T-cell (primary cell): Measurements from ENCODE around the gene FBXL2. TPM values are rescaled to one million over a fixed set of nuclear protein-coding genes. Genes with fewer than 3 reads are reported as not detected.
A peak's percentile ranks its signal among the peaks of the same experiment; 100 is the strongest.

Experiments
- ATAC-seq, 4 experiments: fragments of 200-7000 bp in 3 of 4; fragments of 150-1000 bp in 1 of 4; cut with Tn5 transposase; replicated peaks in 1 of 4; 1 replicate in 3 of 4; 2 replicates in 1 of 4; pipeline ENCODE4 v1.10.0; 2021; ENCODE audit warnings: moderate library complexity in 3 of 4, mild to moderate bottlenecking in 2 of 4, moderate number of reproducible peaks in 1 of 4
- CTCF ChIA-PET, 2 donors: fragments of 300-600 bp; sonication (Branson Sonifier 250); formaldehyde crosslinking; loops; one replicate each; lab custom pipeline; 2022; ENCODE audit warnings: antibody characterized with exemption in 2 of 2; lab: Charles Lee
- POLR2A ChIA-PET, 2 donors: fragments of 300-600 bp; sonication (Branson Sonifier 250); formaldehyde crosslinking; loops; one replicate each; lab custom pipeline; 2022; ENCODE audit warnings: antibody characterized with exemption in 2 of 2; lab: Charles Lee
- DNase-seq, 35 experiments: peaks; one replicate each; pipeline versions ENCODE4 v3.0.0 to v3.0.0-alpha.2; 2013 to 2023
- H3K27ac ChIP-seq: one replicate; pipeline ENCODE4 v1.5.1; 2013; ENCODE audit warnings: low read length
- H3K27me3 ChIP-seq, 2 experiments: replicated peaks in 1 of 2; 1 replicate in 1 of 2; 2 replicates in 1 of 2; pipeline versions ENCODE4 v1.6.1 to v1.7.0; 2013; ENCODE audit warnings: low read length in 1 of 2, mixed read lengths in 1 of 2; ENCODE audit not compliant: control insufficient read depth in 2 of 2, insufficient read depth in 2 of 2; ENCODE audit errors: extremely low read depth in 1 of 2
- H3K36me3 ChIP-seq, 2 donors: 1 replicate in 1 of 2; 2 replicates in 1 of 2; pipeline versions ENCODE4 v1.6.1 to v1.7.0; 2013; ENCODE audit warnings: low read length in 1 of 2; ENCODE audit not compliant: control insufficient read depth in 2 of 2, insufficient read depth in 1 of 2; ENCODE audit errors: extremely low read depth in 1 of 2
- H3K4me1 ChIP-seq, 2 experiments: 1 replicate in 1 of 2; 2 replicates in 1 of 2; pipeline versions ENCODE4 v1.6.1 to v1.7.0; 2013; ENCODE audit warnings: low read length in 2 of 2, mixed read lengths in 1 of 2; ENCODE audit not compliant: insufficient read depth in 2 of 2, control insufficient read depth in 1 of 2; ENCODE audit errors: extremely low read depth in 1 of 2
- H3K4me3 ChIP-seq, 2 donors: 1 replicate in 1 of 2; 2 replicates in 1 of 2; pipeline versions ENCODE4 v1.5.1 to v1.7.0; 2013; ENCODE audit warnings: mild to moderate bottlenecking in 2 of 2, low read length in 1 of 2, moderate library complexity in 1 of 2; ENCODE audit not compliant: control insufficient read depth in 1 of 2; ENCODE audit errors: extremely low read depth in 1 of 2
- H3K9me3 ChIP-seq: 2 replicates; pipeline ENCODE4 v1.7.0; 2013
- H3K27ac Mint-ChIP-seq, 2 donors: one replicate each; pipeline ENCODE4 v1.8.0; 2020 to 2021; ENCODE audit warnings: mild to moderate bottlenecking in 2 of 2, mixed read lengths in 2 of 2
- H3K27me3 Mint-ChIP-seq, 2 donors: one replicate each; pipeline ENCODE4 v1.8.0; 2021 to 2022; ENCODE audit warnings: mixed read lengths in 2 of 2
- H3K36me3 Mint-ChIP-seq: one replicate; pipeline ENCODE4 v1.8.0; 2021; ENCODE audit warnings: mixed read lengths
- H3K4me1 Mint-ChIP-seq, 3 donors: one replicate each; pipeline ENCODE4 v1.8.0; 2020 to 2022; ENCODE audit warnings: mixed read lengths in 3 of 3, mild to moderate bottlenecking in 1 of 3
- H3K4me3 Mint-ChIP-seq, 3 donors: one replicate each; pipeline ENCODE4 v1.8.0; 2020 to 2022; ENCODE audit warnings: mild to moderate bottlenecking in 3 of 3, mixed read lengths in 3 of 3, moderate library complexity in 3 of 3
- H3K9me3 Mint-ChIP-seq, 3 donors: one replicate each; pipeline ENCODE4 v1.8.0; 2020 to 2022; ENCODE audit warnings: mixed read lengths in 3 of 3
- WGBS: methylation state at CpG from one replicate; pipeline ENCODE4 v1.1.5; 2013; ENCODE audit warnings: missing lambda C conversion rate; ENCODE audit not compliant: insufficient coverage; 5-methylcytosine and 5-hydroxymethylcytosine counted together
- total RNA-seq, 35 experiments: library from RNA in 6 of 35; stranded (reverse) in 6 of 35; fragments of 120-200 nt in 1 of 35; gene quantifications; one replicate each; pipeline versions ENCODE4 v1.2.1 to v1.2.4 and lab custom pipeline; 2013 to 2026

FBXL2 gene
- total RNA-seq (under 1 TPM in 1 of 5 donors, not detected in 4; 0.39 TPM), total RNA-seq (lab: John Stamatoyannopoulos, UW) (0 to 0.25 (median 0) reads per million in 29 experiments)
- total RNA-seq (2013): 0.13 TPM

DNA sequence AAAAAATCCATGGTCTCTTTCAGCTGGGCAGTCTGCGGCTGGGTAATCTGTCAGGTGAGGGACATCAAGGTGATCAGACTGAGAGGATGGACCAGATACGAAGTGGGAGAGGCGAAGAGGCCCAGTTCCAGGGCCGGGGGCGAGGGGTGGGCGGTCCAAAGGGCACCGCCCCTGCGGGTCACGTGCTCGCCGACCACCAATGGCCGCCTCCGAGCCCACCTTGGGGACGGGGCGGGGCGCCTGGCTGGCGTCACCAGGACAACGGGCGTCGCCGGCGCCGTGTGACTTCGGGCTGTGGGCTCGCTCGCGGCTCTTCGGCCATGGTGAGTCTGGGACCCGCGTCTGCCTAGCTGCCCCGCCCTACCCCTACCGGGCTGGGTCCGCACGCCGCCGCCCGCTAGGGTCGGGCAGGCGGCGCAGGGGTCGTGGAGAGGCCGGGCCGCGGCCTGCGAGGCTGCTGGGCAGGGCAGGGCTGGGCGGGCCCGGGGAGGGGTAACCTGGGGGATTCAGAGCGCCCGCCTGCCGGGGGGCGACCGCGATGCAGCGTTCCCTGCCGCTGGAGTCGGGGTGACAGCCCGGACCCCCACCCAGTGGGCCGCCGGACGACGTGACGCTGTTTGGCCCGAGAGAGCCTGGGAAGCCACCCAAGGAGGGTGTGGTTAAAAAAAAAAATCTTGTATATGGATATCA, at the start of gene FBXL2:
Gene FBXL2, plus strand, starts transcription at position 250 of the 690 bp plus-strand sequence. Its CDS starts 71 bp downstream, at position 321.
- Histone ChIP-seq H3K36me3 (no peaks in the 10 kb centered on the region), H3K27me3 (peaks cover 0 to 18% of the 10 kb centered on the region in 2 experiments), H3K27ac (no peak within 1 kb of the TSS), H3K4me1 (peaks cover 0 to 5% of the 10 kb centered on the region in 2 experiments), H3K9me3 (no peaks in the 10 kb centered on the region), H3K4me3 (peak within 1 kb of the TSS in 1 of 2 donors; percentile 64)
- no peaks in the 10 kb centered on the region for H3K36me3 Mint-ChIP-seq
- ChIA-PET CTCF (no interaction called here), POLR2A (no interaction called here)
- 4% methylated on average over 56 of the region's 63 CpGs for WGBS
- ATAC-seq: peak in 3 of 4 experiments; percentile 9 to 28 (median 15)
- peak within 1 kb of the TSS; percentile 44 to 71 (median 58) for H3K4me3 Mint-ChIP-seq
- H3K9me3 Mint-ChIP-seq: peaks cover 0 to 6% (median 0%) of the 10 kb centered on the region in 3 donors
- peak in 2 of 35 experiments; percentile 1 to 4 for DNase-seq
- peaks cover 7 to 9% (median 7%) of the 10 kb centered on the region in 3 donors for H3K4me1 Mint-ChIP-seq
- no peak within 1 kb of the TSS for H3K27ac Mint-ChIP-seq
- H3K27me3 Mint-ChIP-seq: peaks cover 40 to 43% of the 10 kb centered on the region in 2 donors

- Histone ChIP-seq H3K27ac (no peak overlapping the region), H3K4me3 (no peak overlapping the region), H3K27me3 (peaks cover 0 to 4% of the 10 kb centered on the region in 2 experiments), H3K9me3 (no peaks in the 10 kb centered on the region), H3K36me3 (no peaks in the 10 kb centered on the region), H3K4me1 (no peaks in the 10 kb centered on the region)
- Mint-ChIP-seq H3K27me3 (peaks cover 24 to 25% of the 10 kb centered on the region in 2 donors), H3K4me1 (no peaks in the 10 kb centered on the region), H3K9me3 (no peaks in the 10 kb centered on the region), H3K4me3 (no peak overlapping the region), H3K36me3 (no peaks in the 10 kb centered on the region), H3K27ac (no peak overlapping the region)
- ChIA-PET POLR2A (no interaction called here), CTCF (no interaction called here)
- WGBS: 91% methylated on average over 3 of the region's 3 CpGs
- DNase-seq (no peak), ATAC-seq (no peak)
Observed at GRCh38 chr3:33229066-33229465, 48.2 kb upstream of the FBXL2 start.

DNA sequence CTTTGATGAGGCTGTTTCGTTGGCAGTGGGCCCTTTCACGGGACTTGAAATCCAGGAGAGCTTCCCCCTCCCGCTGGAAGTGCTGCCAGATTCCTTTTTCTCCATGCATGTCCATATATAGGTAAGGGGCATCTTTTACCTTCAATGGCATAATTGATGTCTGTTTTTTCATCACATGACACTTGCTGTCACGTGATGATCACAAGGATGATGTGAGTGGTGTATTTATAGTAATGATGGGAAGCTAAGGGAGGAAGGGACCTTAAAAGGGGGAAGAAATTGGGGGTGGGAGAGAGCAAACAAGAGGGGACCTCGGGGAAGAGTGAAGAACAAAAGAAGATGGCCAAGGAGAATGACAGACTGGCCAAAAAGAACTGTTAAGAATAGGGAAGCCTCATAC, 47.3 kb upstream of the FBXL2 start:
- no peak for ATAC-seq
- Histone ChIP-seq H3K4me1 (no peaks in the 10 kb centered on the region), H3K4me3 (no peak overlapping the region), H3K36me3 (no peaks in the 10 kb centered on the region), H3K9me3 (no peaks in the 10 kb centered on the region), H3K27me3 (peaks cover 0 to 4% of the 10 kb centered on the region in 2 experiments), H3K27ac (no peak overlapping the region)
- Mint-ChIP-seq H3K36me3 (no peaks in the 10 kb centered on the region), H3K27me3 (peaks cover 25 to 26% of the 10 kb centered on the region in 2 donors), H3K4me1 (no peaks in the 10 kb centered on the region), H3K9me3 (no peaks in the 10 kb centered on the region), H3K4me3 (no peak overlapping the region), H3K27ac (no peak overlapping the region)
- POLR2A ChIA-PET: no interaction called here
- CTCF ChIA-PET: no interaction called here
- WGBS: no CpG with 5 or more reads among the region's 5 CpGs
- no peak for DNase-seq

DNA sequence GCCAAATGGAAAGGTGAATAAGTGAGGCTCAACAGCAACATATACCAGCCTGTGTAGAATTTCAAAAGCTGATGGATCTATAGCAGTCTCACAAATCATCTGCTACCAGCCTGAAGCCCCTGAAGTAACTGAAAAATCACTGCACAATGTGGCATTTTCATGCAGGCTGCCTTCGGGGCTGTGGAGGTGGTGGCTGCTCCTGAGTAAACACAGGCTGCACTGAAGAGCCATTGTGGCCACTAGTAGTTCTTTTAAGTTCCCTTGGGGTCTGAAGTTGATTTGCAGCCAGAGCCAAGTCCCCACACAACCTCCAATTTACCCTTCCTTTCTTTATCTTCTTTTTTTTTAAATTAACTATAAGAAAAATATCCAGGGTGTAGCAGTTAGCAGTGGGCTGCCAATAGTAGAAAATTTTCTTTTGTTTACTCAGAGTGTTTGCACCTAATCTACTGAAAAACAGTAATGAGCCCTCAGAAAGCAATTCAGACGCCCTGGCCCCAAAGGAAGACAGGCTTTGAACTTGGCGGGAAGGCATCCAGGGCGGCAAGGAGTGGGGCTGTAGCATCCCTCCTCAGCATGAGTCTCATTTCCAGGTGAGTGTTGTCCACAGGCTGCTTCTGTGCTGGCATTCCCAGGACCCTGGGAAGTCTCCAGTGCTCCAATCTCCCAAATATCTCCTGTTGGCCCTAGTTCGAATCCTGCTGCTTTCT, 45.3 kb upstream of the FBXL2 start:
- Histone ChIP-seq H3K36me3 (no peaks in the 10 kb centered on the region), H3K27ac (no peak overlapping the region), H3K4me1 (no peaks in the 10 kb centered on the region), H3K9me3 (no peaks in the 10 kb centered on the region), H3K27me3 (peaks cover 0 to 4% of the 10 kb centered on the region in 2 experiments), H3K4me3 (no peak overlapping the region)
- no peaks in the 10 kb centered on the region for H3K9me3 Mint-ChIP-seq
- ATAC-seq: no peak
- CTCF ChIA-PET: no interaction called here
- H3K27me3 Mint-ChIP-seq: peaks cover 27 to 33% of the 10 kb centered on the region in 2 donors
- no peaks in the 10 kb centered on the region for H3K4me1 Mint-ChIP-seq
- POLR2A ChIA-PET: no interaction called here
- no peak overlapping the region for H3K4me3 Mint-ChIP-seq
- WGBS: 55% methylated on average over 4 of the region's 5 CpGs
- no peaks in the 10 kb centered on the region for H3K36me3 Mint-ChIP-seq
- no peak for DNase-seq
- H3K27ac Mint-ChIP-seq: no peak overlapping the region

DNA sequence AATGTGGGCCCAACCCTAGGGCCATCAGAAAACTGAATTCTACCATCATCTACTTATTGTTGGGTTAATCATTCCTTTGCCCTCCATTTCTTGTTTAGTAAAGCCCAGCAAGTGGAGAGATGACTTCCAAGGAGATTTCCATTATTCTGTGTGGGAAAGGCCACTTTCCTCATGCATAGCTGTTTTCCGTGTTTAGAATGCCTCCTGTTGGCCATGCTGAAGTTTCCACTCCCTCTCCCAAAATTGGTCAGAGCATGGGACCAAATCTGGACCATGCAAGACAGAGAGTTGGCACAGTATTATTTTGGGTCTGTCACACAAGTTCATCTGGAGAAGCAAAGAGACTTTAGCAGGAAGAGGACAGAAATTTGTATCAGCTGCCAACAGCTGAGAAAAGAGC, 43.4 kb upstream of the FBXL2 start:
- Histone ChIP-seq H3K4me1 (no peaks in the 10 kb centered on the region), H3K27me3 (peaks cover 0 to 8% of the 10 kb centered on the region in 2 experiments), H3K4me3 (no peak overlapping the region), H3K9me3 (no peaks in the 10 kb centered on the region), H3K27ac (no peak overlapping the region), H3K36me3 (no peaks in the 10 kb centered on the region)
- no peaks in the 10 kb centered on the region for H3K36me3 Mint-ChIP-seq
- H3K27me3 Mint-ChIP-seq: peaks cover 26% of the 10 kb centered on the region in 2 donors
- peak overlapping the region in 1 of 2 donors; percentile 20 for H3K27ac Mint-ChIP-seq
- no peaks in the 10 kb centered on the region for H3K4me1 Mint-ChIP-seq
- WGBS: no CpG with 5 or more reads among the region's 1 CpG
- ChIA-PET CTCF (interaction anchor here in 1 of 2 donors (0.7 kb wide), 1 partner anchor 32 kb away, joined by 3 read pairs; no protein-coding TSS in a partner anchor), POLR2A (no interaction called here)
- no peak for ATAC-seq
- no peak overlapping the region for H3K4me3 Mint-ChIP-seq
- peaks cover 0 to 1% (median 1%) of the 10 kb centered on the region in 3 donors for H3K9me3 Mint-ChIP-seq
- no peak for DNase-seq

- ATAC-seq (no peak), DNase-seq (no peak)
- Histone ChIP-seq H3K36me3 (no peaks in the 10 kb centered on the region), H3K4me1 (no peaks in the 10 kb centered on the region), H3K27ac (no peak overlapping the region), H3K9me3 (peaks cover 5% of the 10 kb centered on the region), H3K4me3 (no peak overlapping the region), H3K27me3 (peaks cover 0 to 8% of the 10 kb centered on the region in 2 experiments)
- no CpG with 5 or more reads among the region's 2 CpGs for WGBS
- Mint-ChIP-seq H3K36me3 (no peaks in the 10 kb centered on the region), H3K27ac (no peak overlapping the region), H3K9me3 (peaks cover 0 to 9% (median 6%) of the 10 kb centered on the region in 3 donors), H3K4me3 (no peak overlapping the region), H3K4me1 (no peaks in the 10 kb centered on the region), H3K27me3 (peaks cover 29% of the 10 kb centered on the region in 2 donors)
- POLR2A ChIA-PET: no interaction called here
- CTCF ChIA-PET: no interaction called here
Observed at GRCh38 chr3:33236005-33236404, 41.2 kb upstream of the FBXL2 start.
